PC-3 (cell line): Measurements from ENCODE around the gene RSRC1.

Source experiments
- CTCF ChIP-seq: fragments of 300-600 bp; sonication (generic); conservative IDR thresholded peaks from 2 replicates; pipeline ENCODE4 v1.5.1; 2017; ENCODE audit warnings: antibody characterized with exemption, low read depth, mild to moderate bottlenecking, low read length
- EZH2phosphoT487 ChIP-seq: fragments of 300-600 bp; sonication (generic); IDR thresholded peaks from 2 replicates; pipeline ENCODE4 v1.6.1; 2018; ENCODE audit warnings: mild to moderate bottlenecking, antibody characterized with exemption, low read length, borderline replicate concordance

GRCh38 chr3:158379517-158379916 is 269.6 kb downstream of the RSRC1 start:
- TF ChIP-seq EZH2phosphoT487, result no peak
- no peak for TF ChIP-seq CTCF
